ENCODE measurements around the gene SHISA2. TPM values are rescaled to one million over a fixed set of nuclear protein-coding genes. Genes with fewer than 3 reads are reported as not detected.
"Not testable (repeated sequence)": the region's sequence is repeated elsewhere in the genome, so short reads cannot be mapped to it uniquely, and the experiment has no call there.

SHISA2 gene
- total RNA-seq, 4 donors from 2014 or later, result 0.24 to 6.0 (median 0.29) TPM; not detected in 1

DNA sequence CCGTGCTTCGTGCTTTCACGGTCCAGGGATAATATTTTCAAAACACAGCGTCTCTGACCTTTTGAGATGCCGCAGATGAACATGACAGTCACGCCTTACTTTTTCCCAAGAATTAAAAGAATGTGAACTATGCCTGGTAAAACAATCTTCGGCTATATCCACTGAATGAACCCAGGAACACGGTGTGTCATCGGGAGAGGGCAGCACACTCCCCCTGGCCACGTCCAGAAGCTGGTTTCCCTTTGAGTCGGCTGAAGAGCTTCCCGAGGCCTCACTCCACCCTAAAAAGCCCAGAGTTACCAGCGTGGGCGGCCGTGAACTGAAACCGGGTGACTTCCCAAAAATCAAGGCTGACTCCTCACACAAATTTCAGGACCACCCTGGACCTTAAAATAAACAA is 22.9 kb upstream of the SHISA2 start:
- Histone ChIP-seq H3K27ac (no peak overlapping the region), H3K4me3 (no peak overlapping the region), H3K9me3 (no peaks in the 10 kb centered on the region), H3K36me3 (no peaks in the 10 kb centered on the region), H3K27me3 (no peaks in the 10 kb centered on the region), H3K4me1 (no peaks in the 10 kb centered on the region)
- DNase-seq, result no peak
- TF ChIP-seq, protein P1, sequence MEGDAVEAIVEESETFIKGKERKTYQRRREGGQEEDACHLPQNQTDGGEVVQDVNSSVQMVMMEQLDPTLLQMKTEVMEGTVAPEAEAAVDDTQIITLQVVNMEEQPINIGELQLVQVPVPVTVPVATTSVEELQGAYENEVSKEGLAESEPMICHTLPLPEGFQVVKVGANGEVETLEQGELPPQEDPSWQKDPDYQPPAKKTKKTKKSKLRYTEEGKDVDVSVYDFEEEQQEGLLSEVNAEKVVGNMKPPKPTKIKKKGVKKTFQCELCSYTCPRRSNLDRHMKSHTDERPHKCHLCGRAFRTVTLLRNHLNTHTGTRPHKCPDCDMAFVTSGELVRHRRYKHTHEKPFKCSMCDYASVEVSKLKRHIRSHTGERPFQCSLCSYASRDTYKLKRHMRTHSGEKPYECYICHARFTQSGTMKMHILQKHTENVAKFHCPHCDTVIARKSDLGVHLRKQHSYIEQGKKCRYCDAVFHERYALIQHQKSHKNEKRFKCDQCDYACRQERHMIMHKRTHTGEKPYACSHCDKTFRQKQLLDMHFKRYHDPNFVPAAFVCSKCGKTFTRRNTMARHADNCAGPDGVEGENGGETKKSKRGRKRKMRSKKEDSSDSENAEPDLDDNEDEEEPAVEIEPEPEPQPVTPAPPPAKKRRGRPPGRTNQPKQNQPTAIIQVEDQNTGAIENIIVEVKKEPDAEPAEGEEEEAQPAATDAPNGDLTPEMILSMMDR (IDR thresholded peaks at IDR 0.05), result no peak
- no peak for TF ChIP-seq POLR2A (IDR thresholded peaks at IDR 0.05)
- intact Hi-C loops (cut with DNase I; ENCODE audit: low total_unique reads), result no loop called here

DNA sequence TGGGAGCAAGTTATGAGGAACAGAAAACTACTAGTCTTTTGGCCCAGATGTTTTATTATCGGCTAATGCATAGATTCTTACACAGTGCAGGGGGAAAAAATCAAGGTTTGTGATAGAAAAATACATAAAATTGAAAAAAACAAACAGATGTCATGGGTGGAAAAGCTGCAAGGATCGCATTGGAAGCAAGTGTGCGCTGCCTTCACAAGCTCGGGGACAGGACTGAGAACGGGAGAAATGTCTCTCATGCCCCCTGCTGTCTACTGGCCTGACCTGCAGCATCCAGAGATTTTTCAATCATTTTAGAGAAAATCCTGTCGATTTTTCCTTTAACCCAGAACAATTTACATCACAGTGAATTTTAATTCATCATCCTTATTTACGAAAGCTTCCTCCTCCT is 20.5 kb upstream of the SHISA2 start:
- DNase-seq; H3K36me3 ChIP-seq; H3K4me3 ChIP-seq; H3K27ac ChIP-seq; H3K4me1 ChIP-seq; intact Hi-C loops (cut with DNase I; ENCODE audit: low total_unique reads); H3K9me3 ChIP-seq; H3K27me3 ChIP-seq: not testable (repeated sequence)

DNA sequence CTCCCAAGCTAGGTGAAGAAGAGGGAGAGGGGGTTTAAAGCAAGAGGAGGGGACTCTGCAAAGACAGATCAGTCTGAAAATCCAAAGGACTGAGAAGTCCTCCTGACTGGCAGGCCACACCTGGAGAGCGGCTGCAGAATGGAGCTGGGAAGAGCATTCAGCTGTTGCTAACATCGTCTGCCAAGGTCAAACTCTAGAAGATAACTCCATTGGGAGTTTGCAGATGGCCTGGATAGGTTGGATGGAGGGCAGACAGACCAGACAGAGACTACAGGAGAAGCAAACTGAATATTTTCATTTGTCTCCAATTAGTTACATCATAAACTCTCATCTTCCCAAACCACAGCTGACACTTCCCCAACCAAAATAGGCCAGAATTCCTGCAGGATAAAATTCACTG is 19.9 kb upstream of the SHISA2 start:
- no peaks in the 10 kb centered on the region for H3K27me3 ChIP-seq
- H3K27ac ChIP-seq, result no peak overlapping the region
- H3K36me3 ChIP-seq, result no peaks in the 10 kb centered on the region
- no peak overlapping the region for H3K4me3 ChIP-seq
- TF ChIP-seq, protein P1 (IDR thresholded peaks at IDR 0.05), result no peak
- no peak for TF ChIP-seq POLR2A (IDR thresholded peaks at IDR 0.05)
- intact Hi-C loops (cut with DNase I; ENCODE audit: low total_unique reads), result no loop called here
- no peaks in the 10 kb centered on the region for H3K4me1 ChIP-seq
- DNase-seq, result no peak
- H3K9me3 ChIP-seq, result no peaks in the 10 kb centered on the region

DNA sequence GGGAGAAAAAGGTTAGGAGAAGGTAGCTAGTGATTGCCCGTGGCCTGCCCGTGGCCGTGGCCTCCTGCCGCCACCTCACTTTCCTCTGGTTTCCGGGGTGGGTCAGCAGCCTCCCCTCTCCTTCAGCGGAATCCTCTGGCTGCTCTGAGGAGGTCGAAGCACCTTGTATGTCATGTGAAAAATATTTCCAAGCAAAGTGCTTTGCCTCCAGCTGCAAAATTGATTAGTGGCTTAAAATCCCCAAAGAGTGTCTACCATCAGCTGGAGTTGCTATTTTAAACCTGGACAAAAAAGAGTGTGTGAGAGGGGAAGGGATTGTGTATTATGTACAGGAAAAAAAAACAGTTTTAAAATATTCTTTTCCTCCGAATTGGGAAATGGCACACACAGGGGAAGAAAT is 17.8 kb upstream of the SHISA2 start:
- intact Hi-C loops (cut with DNase I; ENCODE audit: low total_unique reads); H3K4me3 ChIP-seq; H3K27me3 ChIP-seq; H3K4me1 ChIP-seq; H3K9me3 ChIP-seq; H3K27ac ChIP-seq; H3K36me3 ChIP-seq; DNase-seq: not testable (repeated sequence)

DNA sequence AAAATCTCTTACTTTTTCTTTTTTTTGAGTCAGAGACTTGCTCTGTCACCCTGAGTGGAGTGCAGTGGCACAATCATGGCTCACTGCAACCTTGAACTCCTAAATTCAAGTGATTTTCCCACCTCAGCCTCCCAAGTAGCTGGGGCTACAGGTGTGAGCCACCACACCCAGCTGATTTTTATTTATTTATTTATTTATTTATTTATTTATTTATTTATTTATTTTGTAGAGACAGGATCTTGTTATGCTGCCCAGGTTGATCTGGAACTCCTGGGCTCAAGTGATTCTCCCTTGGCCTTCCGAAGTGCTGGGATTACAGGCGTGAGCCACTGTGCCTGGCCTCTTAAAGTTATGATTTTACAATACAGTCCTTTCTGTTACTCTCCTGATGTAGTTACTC is 16.6 kb upstream of the SHISA2 start:
- H3K9me3 ChIP-seq; intact Hi-C loops (cut with DNase I; ENCODE audit: low total_unique reads); H3K4me3 ChIP-seq; DNase-seq; H3K27me3 ChIP-seq; H3K36me3 ChIP-seq; H3K4me1 ChIP-seq; H3K27ac ChIP-seq: not testable (repeated sequence)

DNA sequence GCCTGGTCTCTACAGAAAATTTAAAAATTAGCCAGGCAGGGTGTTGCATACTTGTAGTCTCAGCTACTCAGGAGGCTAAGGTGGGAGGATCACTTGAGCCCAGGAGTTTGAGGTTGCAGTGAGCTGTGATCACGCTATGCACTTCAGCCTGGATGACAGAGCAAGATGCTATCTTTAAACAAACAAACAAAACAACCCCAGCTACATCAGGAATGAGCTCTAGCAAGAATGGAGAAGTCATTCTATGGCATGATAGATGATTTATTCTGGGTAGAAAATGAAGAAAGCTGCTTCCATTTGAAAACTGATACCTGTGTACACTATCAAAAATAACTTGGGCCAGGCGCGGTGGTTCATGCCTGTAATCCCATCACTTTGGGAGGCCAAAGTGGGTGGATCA is 15.8 kb upstream of the SHISA2 start:
- H3K4me3 ChIP-seq, result no peak overlapping the region
- no peaks in the 10 kb centered on the region for H3K4me1 ChIP-seq
- no peaks in the 10 kb centered on the region for H3K27me3 ChIP-seq
- no peak for DNase-seq
- no peak for TF ChIP-seq POLR2A (IDR thresholded peaks at IDR 0.05)
- TF ChIP-seq, protein P1 (IDR thresholded peaks at IDR 0.05), result no peak
- no peak overlapping the region for H3K27ac ChIP-seq
- H3K36me3 ChIP-seq, result no peaks in the 10 kb centered on the region
- intact Hi-C loops (cut with DNase I; ENCODE audit: low total_unique reads), result no loop called here
- H3K9me3 ChIP-seq, result no peaks in the 10 kb centered on the region

DNA sequence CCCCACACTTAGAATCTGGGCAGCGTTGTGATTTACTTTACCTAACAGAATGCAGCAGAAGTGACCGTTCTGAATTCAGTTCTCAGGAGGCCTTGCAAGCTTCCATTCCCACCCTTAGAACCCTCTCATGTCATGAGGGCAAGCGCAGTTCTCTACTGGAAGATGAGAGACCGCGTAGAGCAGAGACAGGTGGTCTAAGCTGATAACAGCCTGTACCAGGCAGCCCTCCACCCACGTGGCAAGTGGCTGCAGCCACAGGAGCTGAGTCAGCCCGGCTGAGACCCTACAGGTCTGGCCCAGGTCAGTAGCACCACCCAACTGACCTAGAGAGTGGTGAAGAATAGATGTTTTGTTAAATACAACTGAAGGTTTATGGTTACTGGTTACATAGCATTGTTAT is 14.7 kb upstream of the SHISA2 start:
- intact Hi-C loops (cut with DNase I; ENCODE audit: low total_unique reads), result not testable (repeated sequence)

More for the DNA sequence above, 14.7 kb upstream of the SHISA2 start:
- not testable (repeated sequence) for H3K4me3 ChIP-seq, DNase-seq, H3K36me3 ChIP-seq, H3K27me3 ChIP-seq, H3K4me1 ChIP-seq, H3K27ac ChIP-seq, H3K9me3 ChIP-seq
